ENCODE data around the gene MAST4. TPM values are rescaled to one million over a fixed set of nuclear protein-coding genes. Genes with fewer than 3 reads are reported as not detected.

MAST4 gene
- total RNA-seq, 2 donors from 2014 or later: 9.5 to 20.8 TPM

DNA sequence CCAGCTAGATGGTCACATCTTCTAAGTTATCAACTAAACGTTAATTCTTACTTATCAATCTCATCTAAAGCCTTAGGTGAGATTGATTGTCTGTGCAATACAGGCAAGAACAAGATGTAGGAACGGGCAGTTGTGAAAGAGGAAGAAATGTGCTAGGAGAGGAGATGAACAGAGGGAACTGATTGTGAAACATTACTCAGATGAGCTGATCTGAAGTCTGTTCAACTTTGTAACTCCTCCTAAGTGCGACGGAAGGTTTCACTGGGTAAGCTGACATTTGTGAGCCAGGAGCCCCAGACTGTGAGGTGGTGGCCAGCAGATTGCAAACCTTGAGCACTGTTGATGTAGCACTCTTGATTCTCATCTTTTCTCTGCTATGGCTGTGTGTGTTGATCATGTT lies 396.4 kb downstream of the MAST4 start:
- no peak overlapping the region for H3K4me3 ChIP-seq
- no peak overlapping the region for H3K27ac ChIP-seq
- no peaks in the 10 kb centered on the region for H3K9me3 ChIP-seq
- TF ChIP-seq, protein P1, sequence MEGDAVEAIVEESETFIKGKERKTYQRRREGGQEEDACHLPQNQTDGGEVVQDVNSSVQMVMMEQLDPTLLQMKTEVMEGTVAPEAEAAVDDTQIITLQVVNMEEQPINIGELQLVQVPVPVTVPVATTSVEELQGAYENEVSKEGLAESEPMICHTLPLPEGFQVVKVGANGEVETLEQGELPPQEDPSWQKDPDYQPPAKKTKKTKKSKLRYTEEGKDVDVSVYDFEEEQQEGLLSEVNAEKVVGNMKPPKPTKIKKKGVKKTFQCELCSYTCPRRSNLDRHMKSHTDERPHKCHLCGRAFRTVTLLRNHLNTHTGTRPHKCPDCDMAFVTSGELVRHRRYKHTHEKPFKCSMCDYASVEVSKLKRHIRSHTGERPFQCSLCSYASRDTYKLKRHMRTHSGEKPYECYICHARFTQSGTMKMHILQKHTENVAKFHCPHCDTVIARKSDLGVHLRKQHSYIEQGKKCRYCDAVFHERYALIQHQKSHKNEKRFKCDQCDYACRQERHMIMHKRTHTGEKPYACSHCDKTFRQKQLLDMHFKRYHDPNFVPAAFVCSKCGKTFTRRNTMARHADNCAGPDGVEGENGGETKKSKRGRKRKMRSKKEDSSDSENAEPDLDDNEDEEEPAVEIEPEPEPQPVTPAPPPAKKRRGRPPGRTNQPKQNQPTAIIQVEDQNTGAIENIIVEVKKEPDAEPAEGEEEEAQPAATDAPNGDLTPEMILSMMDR (IDR thresholded peaks at IDR 0.05): no peak
- no peaks in the 10 kb centered on the region for H3K36me3 ChIP-seq
- H3K27me3 ChIP-seq: no peaks in the 10 kb centered on the region
- no peak for DNase-seq
- H3K9ac ChIP-seq (ENCODE audit: low read depth in 2 of 2, low read length in 2 of 2): no peak overlapping the region
- H3K4me1 ChIP-seq: peaks cover 3% of the 10 kb centered on the region
- intact Hi-C loops (cut with DNase I): no loop called here

DNA sequence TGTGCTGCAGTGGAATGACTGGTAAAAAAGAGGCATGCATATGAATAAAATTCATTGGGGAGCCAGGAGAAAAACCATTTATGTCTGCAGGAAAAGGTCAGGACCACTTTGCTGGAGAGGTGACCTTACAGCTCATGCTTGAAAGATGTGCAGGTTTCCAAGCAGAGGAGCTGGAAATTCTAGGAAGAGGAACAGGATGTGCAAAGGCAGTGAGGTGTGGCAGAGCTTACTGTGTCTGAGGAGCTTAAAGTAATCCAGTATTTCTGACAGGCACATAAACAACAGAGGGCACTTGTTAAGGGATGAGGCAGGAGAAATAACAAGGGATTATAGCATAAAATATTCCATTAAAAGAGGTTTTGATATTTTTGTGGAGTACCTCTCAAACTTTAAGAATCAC lies 397.3 kb downstream of the MAST4 start:
- Histone ChIP-seq H3K27ac (no peak overlapping the region), H3K4me3 (no peak overlapping the region), H3K4me1 (no peaks in the 10 kb centered on the region), H3K27me3 (no peaks in the 10 kb centered on the region), H3K9me3 (no peaks in the 10 kb centered on the region), H3K36me3 (no peaks in the 10 kb centered on the region), H3K9ac (ENCODE audit: low read depth in 2 of 2, low read length in 2 of 2) (no peak overlapping the region)
- TF ChIP-seq, protein P1 (IDR thresholded peaks at IDR 0.05): no peak
- intact Hi-C loops (cut with DNase I): no loop called here
- no peak for DNase-seq

DNA sequence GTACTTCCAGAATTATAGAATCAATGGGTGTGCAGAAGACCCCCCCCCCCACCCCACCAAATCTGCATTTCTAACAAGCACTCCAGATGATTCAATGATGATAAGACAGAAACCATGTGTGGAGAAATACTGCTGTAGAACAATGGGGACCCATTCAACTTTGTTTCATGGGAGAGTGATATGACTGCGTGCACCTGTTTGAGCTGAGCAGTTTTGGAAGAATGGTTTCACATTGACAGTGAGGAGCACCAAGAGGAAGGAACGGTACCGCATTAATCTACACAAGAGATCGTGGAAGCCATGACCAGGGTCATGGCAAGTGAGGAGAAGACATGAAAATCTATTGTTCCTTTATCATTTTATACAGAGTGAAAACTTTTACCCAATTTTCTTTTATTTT lies 397.7 kb downstream of the MAST4 start:
- no peak overlapping the region for H3K9ac ChIP-seq (ENCODE audit: low read depth in 2 of 2, low read length in 2 of 2)
- H3K9me3 ChIP-seq: no peaks in the 10 kb centered on the region
- H3K27me3 ChIP-seq: no peaks in the 10 kb centered on the region
- no peaks in the 10 kb centered on the region for H3K36me3 ChIP-seq
- TF ChIP-seq, protein P1 (IDR thresholded peaks at IDR 0.05): no peak
- no peaks in the 10 kb centered on the region for H3K4me1 ChIP-seq
- intact Hi-C loops (cut with DNase I): no loop called here
- no peak overlapping the region for H3K4me3 ChIP-seq
- no peak for DNase-seq
- H3K27ac ChIP-seq: no peak overlapping the region

DNA sequence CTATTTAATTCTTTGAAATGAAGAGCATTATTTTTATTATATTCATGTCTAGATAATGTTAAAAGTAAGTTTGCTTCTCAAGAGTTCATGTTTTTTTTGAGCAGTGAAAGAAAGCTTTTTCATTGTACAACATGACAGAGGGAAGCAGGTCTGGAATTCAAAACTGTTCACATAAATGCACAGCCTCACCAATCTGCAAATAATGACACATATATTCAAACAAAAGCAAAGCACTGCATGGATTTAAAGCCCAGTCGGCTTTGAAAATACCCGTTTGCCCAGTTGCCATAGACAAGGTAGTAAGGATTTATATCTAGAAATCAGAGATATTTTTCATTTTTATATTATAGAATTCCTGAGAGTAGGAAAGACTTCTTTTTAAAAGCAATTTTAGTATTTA lies 398.6 kb downstream of the MAST4 start:
- DNase-seq: no peak
- Histone ChIP-seq H3K27ac (no peak overlapping the region), H3K9ac (ENCODE audit: low read depth in 2 of 2, low read length in 2 of 2) (no peak overlapping the region), H3K27me3 (no peaks in the 10 kb centered on the region), H3K9me3 (no peaks in the 10 kb centered on the region), H3K4me1 (no peaks in the 10 kb centered on the region), H3K4me3 (no peak overlapping the region), H3K36me3 (no peaks in the 10 kb centered on the region)
- intact Hi-C loops (cut with DNase I): no loop called here
- TF ChIP-seq, protein P1 (IDR thresholded peaks at IDR 0.05): no peak

DNA sequence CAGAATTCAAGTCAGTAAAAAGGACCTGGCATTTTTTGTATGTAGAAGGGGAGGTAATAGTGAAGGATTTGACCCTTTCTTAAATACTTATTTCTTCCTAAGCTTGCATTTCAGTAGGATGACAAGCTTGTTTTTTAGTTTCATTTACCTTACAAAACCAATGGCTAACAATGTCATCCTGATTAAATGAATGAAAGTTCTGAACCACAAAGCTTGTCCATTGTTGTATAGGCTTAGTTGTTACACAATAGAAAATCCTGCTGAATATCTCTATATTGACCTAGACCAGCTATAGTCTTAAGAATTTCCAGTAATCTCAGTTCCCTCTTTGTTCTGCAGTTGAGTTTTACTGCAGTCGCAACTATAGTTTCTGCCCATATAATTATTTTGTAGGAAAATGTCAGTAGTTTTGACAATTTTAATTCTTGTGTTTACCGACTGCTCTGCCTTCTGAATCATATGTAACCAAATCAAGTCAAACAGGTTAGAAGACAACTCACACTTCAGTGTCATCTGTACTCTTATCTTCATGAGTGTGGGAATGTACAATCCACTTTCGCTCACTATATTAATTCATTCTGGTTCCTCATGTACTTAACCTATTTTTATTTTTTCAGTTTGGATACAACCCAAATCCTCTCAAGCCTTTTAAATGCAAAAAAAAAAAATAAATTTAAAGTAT lies 404.7 kb downstream of the MAST4 start:
- no peaks in the 10 kb centered on the region for H3K27me3 ChIP-seq
- no peak overlapping the region for H3K27ac ChIP-seq
- H3K4me1 ChIP-seq: no peaks in the 10 kb centered on the region
- no peak for DNase-seq
- no peak overlapping the region for H3K4me3 ChIP-seq
- H3K36me3 ChIP-seq: no peaks in the 10 kb centered on the region
- no peak overlapping the region for H3K9ac ChIP-seq (ENCODE audit: low read depth in 2 of 2, low read length in 2 of 2)
- intact Hi-C loops (cut with DNase I): loop anchor here (10.0 kb wide), 1 partner anchor 94 kb away; no protein-coding TSS in a partner anchor
- no peaks in the 10 kb centered on the region for H3K9me3 ChIP-seq
- TF ChIP-seq, protein P1 (IDR thresholded peaks at IDR 0.05): no peak
